Pancreas (tissue), 10 donors: ENCODE data around the gene OR51E1. TPM values are rescaled to one million over a fixed set of nuclear protein-coding genes. Genes with fewer than 3 reads are reported as not detected.

Experiments
- ATAC-seq, 4 donors: fragments of 200-7000 bp; cut with Tn5 transposase; one replicate each; pipeline versions ENCODE4 v1.8.0 to v1.9.1; 2020; ENCODE audit warnings: mild to moderate bottlenecking in 4 of 4, moderate library complexity in 4 of 4
- DNase-seq, 6 donors: peaks; one replicate each; pipeline ENCODE4 v3.0.0-alpha.2; 2020
- FAIRE-seq: peaks from 2 replicates; lab custom pipeline; 2012; peaks lifted over from hg19 to GRCh38; lab: Jason Lieb, UNC
- H3K27ac ChIP-seq, 4 donors: fragments of 200-600 bp; sonication (generic); 1 replicate in 3 of 4; 2 replicates in 1 of 4; pipeline versions ENCODE4 v1.5.0 to v1.8.0; 2020
- H3K27me3 ChIP-seq, 4 donors: fragments of 200-600 bp; one replicate each; pipeline ENCODE4 v1.8.0; 2021
- H3K36me3 ChIP-seq, 3 donors: fragments of 200-600 bp; sonication (generic) in 1 of 3; one replicate each; pipeline versions ENCODE4 v1.5.0 to v1.8.0; 2020 to 2021
- H3K4me1 ChIP-seq, 3 donors: fragments of 200-600 bp; one replicate each; pipeline ENCODE4 v1.8.0; 2021
- H3K4me3 ChIP-seq, 4 donors: fragments of 200-600 bp; sonication (generic) in 2 of 4; one replicate each; pipeline versions ENCODE4 v1.5.0 to v1.8.0; 2020 to 2021
- H3K9me3 ChIP-seq, 4 donors: fragments of 200-600 bp; one replicate each; pipeline ENCODE4 v1.8.0; 2021
- CTCF ChIP-seq, 4 donors: fragments of 200-600 bp; sonication (generic) in 3 of 4; IDR thresholded peaks; one replicate each; pipeline versions ENCODE4 v1.5.0 to v1.8.0; 2021; ENCODE audit warnings: antibody characterized with exemption in 4 of 4
- WGBS, 2 donors: extraction: QIAGEN DNeasy Blood & Tissue Kit; methylation state at CpG; one replicate each; pipeline ENCODE4 v1.1.7; 2013; 5-methylcytosine and 5-hydroxymethylcytosine counted together
- intact Hi-C, 3 donors: fragments of 100-400 bp; cut with DNase I; formaldehyde crosslinking; loops; one replicate each; pipeline versions ENCODE4 v1.11.1 to v1.14.2; 2022
- polyA plus RNA-seq, 2 donors: library from polyadenylated mRNA; stranded (reverse); fragments of 200-250 nt; gene quantifications; one replicate each; pipeline ENCODE4 v1.2.3, GENCODE V29; 2013
- total RNA-seq, 6 donors: library from RNA; stranded (reverse); fragmentation: NEBNext Ultra II Directional in 4 of 6; extraction: Animal tissue kit (Norgen Biotek cat#: 25700) in 4 of 6; gene quantifications; one replicate each; pipeline versions ENCODE4 v1.2.1 to v1.2.4, GENCODE V29; 2021 to 2023
- donor health status: healthy with polysubstance abuse.
- donor health status: DM: no; HTN: no; CAD: no; lungs with moderate emphysema.
- donor health status: DM: no; HTN: no; CAD: no.
- donor health status: control.
- donor health status: control.
- donor health status: Bipolar disorder and iron deficiency.
- donor health status: DM: yes; HTN: yes; CAD: no.
- donor health status: DM: no; HTN: no; CAD: no.
- donor health status: DM: no; HTN: no; CAD: no.
- donor health status: DM: yes; HTN: yes; CAD: no.

Gene OR51E1
- total and polyA plus RNA-seq, 8 donors: 0.06 to 0.23 (median 0.10) TPM; not detected in 4

- intact Hi-C loops: no loop called here
- no peaks in the 10 kb centered on the region for H3K27me3 ChIP-seq
- peak within 1 kb of the TSS; percentile 75 to 85 (median 80) for H3K27ac ChIP-seq
- DNase-seq: peak; percentile 96 to 99 (median 97)
- peaks cover 0 to 3% (median 2%) of the 10 kb centered on the region in 3 donors for H3K36me3 ChIP-seq
- 3% methylated on average over 43 of the region's 43 CpGs for WGBS, 2 donors
- no peaks in the 10 kb centered on the region for H3K9me3 ChIP-seq
- H3K4me3 ChIP-seq: peak within 1 kb of the TSS; percentile 50 to 75 (median 66)
- no peak for TF ChIP-seq CTCF (IDR thresholded peaks at IDR 0.05)
- peak; percentile 98 to 99 (median 99) for ATAC-seq
- FAIRE-seq: peak; percentile 94
- H3K4me1 ChIP-seq: peaks cover 4 to 20% (median 15%) of the 10 kb centered on the region in 3 donors
Observed at GRCh38 chr11:4607781-4608666, 35.8 kb upstream of the OR51E1 start, which contains the start of gene TRIM68. TRIM68 (minus strand) TSS chr11:4608231; CDS start chr11:4605504, 2,727 bp downstream.

GRCh38 chr11:4610258-4610935, 33.4 kb upstream of the OR51E1 start:
- intact Hi-C loops: no loop called here
- FAIRE-seq: no peak
- Histone ChIP-seq H3K4me3 (no peak overlapping the region), H3K36me3 (peaks cover 0 to 2% (median 0%) of the 10 kb centered on the region in 3 donors), H3K4me1 (peaks cover 4 to 20% (median 15%) of the 10 kb centered on the region in 3 donors), H3K27me3 (no peaks in the 10 kb centered on the region), H3K27ac (no peak overlapping the region), H3K9me3 (no peaks in the 10 kb centered on the region)
- ATAC-seq: no peak
- DNase-seq: no peak
- no peak for TF ChIP-seq CTCF (IDR thresholded peaks at IDR 0.05)
- WGBS, 2 donors: 43 to 48% methylated on average over 3 of the region's 3 CpGs

- WGBS, 2 donors: 64 to 72% methylated on average over 2 of the region's 2 CpGs
- no peak for FAIRE-seq
- Histone ChIP-seq H3K27me3 (no peaks in the 10 kb centered on the region), H3K9me3 (no peaks in the 10 kb centered on the region), H3K4me3 (no peak overlapping the region), H3K36me3 (peaks cover 0 to 2% (median 0%) of the 10 kb centered on the region in 3 donors), H3K27ac (no peak overlapping the region), H3K4me1 (peaks cover 0 to 7% (median 5%) of the 10 kb centered on the region in 3 donors)
- no peak for DNase-seq
- no peak for TF ChIP-seq CTCF (IDR thresholded peaks at IDR 0.05)
- intact Hi-C loops: no loop called here
- ATAC-seq: no peak
Observed at GRCh38 chr11:4611986-4612385, 31.8 kb upstream of the OR51E1 start.

- TF ChIP-seq CTCF (IDR thresholded peaks at IDR 0.05): no peak
- DNase-seq (no peak), ATAC-seq (no peak), FAIRE-seq (no peak)
- Histone ChIP-seq H3K4me3 (no peak overlapping the region), H3K4me1 (no peaks in the 10 kb centered on the region), H3K27ac (no peak overlapping the region), H3K27me3 (no peaks in the 10 kb centered on the region), H3K9me3 (no peaks in the 10 kb centered on the region), H3K36me3 (peaks cover 0 to 2% (median 0%) of the 10 kb centered on the region in 3 donors)
- intact Hi-C loops: no loop called here
Observed at GRCh38 chr11:4615856-4616444, 27.8 kb upstream of the OR51E1 start.
